T-helper 17 cell (primary cell): Measurements from ENCODE around the gene POLDIP3. TPM values are rescaled to one million over a fixed set of nuclear protein-coding genes. Genes with fewer than 3 reads are reported as not detected.

Experiments
- ATAC-seq: fragments of 150-1000 bp; cut with Tn5 transposase; 2 replicates; pipeline ENCODE4 v1.10.0; 2021; ENCODE audit warnings: mild to moderate bottlenecking, moderate library complexity
- DNase-seq, 3 donors: peaks; one replicate each; pipeline versions ENCODE4 v3.0.0 to v3.0.0-alpha.2; 2020 to 2021
- H3K9me3 ChIP-seq: one replicate; pipeline ENCODE4 v1.7.0; 2013; ENCODE audit warnings: low read length, mild to moderate bottlenecking; ENCODE audit not compliant: control insufficient read depth, poor library complexity, severe bottlenecking
- H3K27ac Mint-ChIP-seq: one replicate; pipeline ENCODE4 v1.8.0; 2022; ENCODE audit warnings: mild to moderate bottlenecking, moderate library complexity, mixed read lengths
- H3K27me3 Mint-ChIP-seq: one replicate; pipeline ENCODE4 v1.8.0; 2022; ENCODE audit warnings: mixed read lengths
- H3K36me3 Mint-ChIP-seq: one replicate; pipeline ENCODE4 v1.8.0; 2022; ENCODE audit warnings: low read depth, mixed read lengths
- H3K4me1 Mint-ChIP-seq: one replicate; pipeline ENCODE4 v1.8.0; 2022; ENCODE audit warnings: mild to moderate bottlenecking, mixed read lengths
- H3K4me3 Mint-ChIP-seq: one replicate; pipeline ENCODE4 v1.8.0; 2022; ENCODE audit warnings: mild to moderate bottlenecking, moderate library complexity, mixed read lengths
- total RNA-seq, 4 donors: library from RNA in 2 of 4; stranded (reverse) in 2 of 4; gene quantifications; one replicate each; pipeline ENCODE4 v1.2.3 and lab custom pipeline; 2022 to 2026

The POLDIP3 gene
- total RNA-seq, 2 donors from 2014 or later = 70.3 to 71.2 TPM

DNA sequence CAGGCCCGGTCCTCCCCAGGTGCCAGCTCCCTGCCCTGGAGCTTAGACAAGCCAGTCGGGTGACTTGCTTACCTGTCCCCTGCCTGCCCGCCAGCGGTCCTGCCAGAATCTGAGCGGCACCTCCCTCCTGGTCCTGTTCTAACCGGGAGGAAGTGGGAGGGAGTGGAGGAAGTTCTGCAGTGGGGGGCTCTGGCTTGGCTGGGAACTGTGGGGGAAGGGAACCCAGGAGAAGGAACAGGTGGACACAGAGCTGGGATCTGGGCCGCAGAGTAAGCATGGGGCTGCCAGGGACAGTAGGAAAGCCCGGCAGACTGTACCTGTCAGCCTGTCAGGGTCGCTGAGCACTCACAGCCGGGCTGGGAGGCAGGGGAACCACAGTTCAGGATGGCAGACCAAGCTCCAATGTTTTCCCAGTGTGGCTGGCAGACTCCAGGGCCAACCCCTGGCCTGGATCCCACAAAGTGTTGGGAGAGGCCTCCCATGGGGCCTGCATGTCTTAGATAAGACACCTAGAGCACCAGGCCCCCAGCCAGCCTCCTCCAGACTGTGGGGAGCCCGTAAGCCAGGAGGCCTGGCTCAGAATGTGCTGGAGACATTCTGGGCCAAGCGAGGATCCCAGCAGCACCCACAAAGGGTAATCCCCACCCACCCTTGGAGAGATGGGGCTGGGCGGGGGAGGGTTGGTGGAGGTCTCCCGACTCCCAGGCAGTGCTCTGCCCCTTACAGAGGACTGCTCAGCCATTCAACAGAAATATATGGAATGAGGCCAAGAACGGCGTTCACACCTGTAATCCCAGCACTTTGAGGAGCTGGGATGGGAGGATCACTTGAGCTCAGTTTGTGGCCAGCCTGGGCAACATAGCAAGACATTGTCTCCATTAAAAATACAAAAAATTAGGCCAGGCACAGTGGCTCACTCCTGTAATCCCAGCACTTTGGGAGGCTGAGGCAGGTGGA, 32.2 kb upstream of the POLDIP3 start:
- Mint-ChIP-seq H3K4me3 (peak overlapping the region; percentile 98), H3K4me1 (peaks cover 21% of the 10 kb centered on the region), H3K27ac (peak overlapping the region; percentile 89), H3K36me3 (peaks cover 2% of the 10 kb centered on the region), H3K27me3 (no peaks in the 10 kb centered on the region)
- ATAC-seq = no peak
- no peaks in the 10 kb centered on the region for H3K9me3 ChIP-seq
- DNase-seq = no peak

DNA sequence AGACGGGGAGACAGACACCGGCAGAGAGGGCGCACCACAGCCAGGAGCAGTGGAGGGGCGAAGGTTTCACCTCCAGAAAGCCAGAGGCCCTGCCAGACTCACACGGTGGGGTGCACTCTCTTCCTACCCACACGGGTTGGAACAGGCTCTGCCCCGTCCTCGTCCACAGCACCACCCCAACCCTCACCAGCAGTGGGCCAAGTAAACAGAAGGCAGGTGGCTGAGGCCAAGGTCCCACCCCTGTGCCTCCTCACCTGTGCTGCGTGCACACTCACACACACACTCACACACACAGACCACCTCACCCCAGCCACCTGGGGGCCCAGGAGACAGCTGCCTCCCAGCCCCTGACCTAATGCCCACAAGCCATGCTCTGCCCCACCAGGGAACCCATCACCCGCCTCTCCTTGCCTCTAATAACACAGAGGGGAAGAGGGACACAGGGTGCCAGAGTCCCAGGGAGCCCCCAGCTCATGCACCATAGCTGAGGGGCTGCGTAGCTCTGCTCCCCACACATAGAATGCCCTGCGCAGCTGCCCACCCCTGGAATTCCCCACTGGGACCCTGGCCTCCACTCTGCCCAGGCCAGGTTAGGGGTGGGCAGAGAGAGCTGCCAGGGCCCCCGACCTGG, 31.4 kb upstream of the POLDIP3 start:
- H3K4me1 Mint-ChIP-seq = peaks cover 23% of the 10 kb centered on the region
- ATAC-seq = no peak
- no peak for DNase-seq
- no peaks in the 10 kb centered on the region for H3K9me3 ChIP-seq
- peak overlapping the region; percentile 43 for H3K27ac Mint-ChIP-seq
- H3K27me3 Mint-ChIP-seq = no peaks in the 10 kb centered on the region
- no peak overlapping the region for H3K4me3 Mint-ChIP-seq
- H3K36me3 Mint-ChIP-seq = peaks cover 2% of the 10 kb centered on the region

DNA sequence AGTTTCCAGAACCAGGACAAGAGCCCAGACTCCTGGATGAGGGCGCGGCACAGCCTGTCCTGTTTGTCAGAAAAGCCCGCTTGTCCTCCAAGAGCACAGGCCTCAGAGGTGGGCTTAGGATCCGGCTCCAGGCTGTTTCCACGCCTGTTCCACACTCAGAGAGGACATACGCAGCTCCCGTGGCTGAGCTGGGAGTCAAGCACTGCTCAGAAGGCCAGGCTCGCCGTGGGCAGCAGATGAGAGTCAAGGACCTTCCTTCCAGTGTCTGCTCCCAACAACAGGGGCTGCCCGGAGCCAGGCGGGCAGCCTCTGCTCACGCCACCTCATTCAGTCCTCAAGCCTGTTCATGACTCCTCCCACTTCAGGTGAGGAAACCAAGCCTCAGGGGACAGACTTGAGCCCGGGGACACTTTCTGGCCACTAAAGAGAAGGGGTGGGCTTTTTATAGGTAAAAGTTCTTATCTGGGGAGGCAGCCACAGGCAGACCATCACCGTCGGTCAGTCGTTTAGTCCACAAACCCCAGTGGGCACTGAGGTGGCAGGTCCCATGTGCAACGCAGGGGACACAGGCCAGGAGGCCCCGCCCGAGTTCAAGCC, 30.8 kb upstream of the POLDIP3 start:
- Mint-ChIP-seq H3K27ac (peak overlapping the region; percentile 43), H3K4me1 (peaks cover 23% of the 10 kb centered on the region), H3K4me3 (no peak overlapping the region), H3K27me3 (no peaks in the 10 kb centered on the region), H3K36me3 (peaks cover 2% of the 10 kb centered on the region)
- no peak for DNase-seq
- no peak for ATAC-seq
- no peaks in the 10 kb centered on the region for H3K9me3 ChIP-seq

DNA sequence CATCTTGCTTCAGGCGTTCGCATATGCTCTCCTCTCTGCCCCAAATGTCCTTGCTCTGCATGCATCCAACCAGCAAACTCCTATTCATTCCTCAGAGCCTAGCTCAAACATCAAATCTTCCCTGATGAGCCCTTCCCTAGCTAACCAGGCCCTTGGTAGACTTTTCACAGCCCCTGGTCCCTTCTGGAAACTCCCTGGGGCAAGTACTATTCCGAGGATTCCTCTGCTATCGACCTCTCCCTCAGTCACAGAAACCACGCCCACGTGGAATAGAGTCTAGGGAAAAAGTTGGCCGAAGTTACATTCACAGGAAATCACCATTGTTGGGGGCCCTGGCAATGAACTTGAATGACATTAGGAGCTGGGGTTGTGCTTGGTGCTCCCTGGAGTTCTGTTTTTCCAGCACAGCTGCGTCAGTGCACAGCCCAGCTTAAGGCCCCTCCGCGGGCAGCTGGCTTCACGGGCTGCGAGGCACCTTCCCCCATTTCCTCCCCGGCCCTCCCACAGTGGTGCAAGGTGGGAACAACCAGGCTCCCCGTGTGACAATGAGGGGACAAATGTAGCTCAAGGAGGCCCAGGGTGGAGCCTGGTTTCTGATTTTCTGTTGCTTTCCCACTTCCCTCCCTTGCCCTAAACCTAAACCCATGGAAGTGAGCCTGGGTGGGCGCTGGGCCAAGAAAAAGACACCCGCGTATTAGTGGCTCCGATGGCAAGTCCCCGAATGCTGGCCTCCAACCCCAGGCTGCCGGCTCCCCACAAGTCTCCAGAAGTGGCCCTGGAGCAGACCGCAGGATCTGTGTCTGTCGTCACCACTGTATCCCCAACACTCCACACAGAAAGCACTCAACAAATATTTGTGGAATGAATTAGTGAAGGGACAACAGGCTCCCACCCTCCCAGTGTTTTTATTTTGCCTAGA, 30.0 kb upstream of the POLDIP3 start:
- Mint-ChIP-seq H3K36me3 (peaks cover 2% of the 10 kb centered on the region), H3K4me3 (no peak overlapping the region), H3K27me3 (no peaks in the 10 kb centered on the region), H3K27ac (peak overlapping the region; percentile 86), H3K4me1 (peaks cover 23% of the 10 kb centered on the region)
- no peak for ATAC-seq
- no peak for DNase-seq
- no peaks in the 10 kb centered on the region for H3K9me3 ChIP-seq

DNA sequence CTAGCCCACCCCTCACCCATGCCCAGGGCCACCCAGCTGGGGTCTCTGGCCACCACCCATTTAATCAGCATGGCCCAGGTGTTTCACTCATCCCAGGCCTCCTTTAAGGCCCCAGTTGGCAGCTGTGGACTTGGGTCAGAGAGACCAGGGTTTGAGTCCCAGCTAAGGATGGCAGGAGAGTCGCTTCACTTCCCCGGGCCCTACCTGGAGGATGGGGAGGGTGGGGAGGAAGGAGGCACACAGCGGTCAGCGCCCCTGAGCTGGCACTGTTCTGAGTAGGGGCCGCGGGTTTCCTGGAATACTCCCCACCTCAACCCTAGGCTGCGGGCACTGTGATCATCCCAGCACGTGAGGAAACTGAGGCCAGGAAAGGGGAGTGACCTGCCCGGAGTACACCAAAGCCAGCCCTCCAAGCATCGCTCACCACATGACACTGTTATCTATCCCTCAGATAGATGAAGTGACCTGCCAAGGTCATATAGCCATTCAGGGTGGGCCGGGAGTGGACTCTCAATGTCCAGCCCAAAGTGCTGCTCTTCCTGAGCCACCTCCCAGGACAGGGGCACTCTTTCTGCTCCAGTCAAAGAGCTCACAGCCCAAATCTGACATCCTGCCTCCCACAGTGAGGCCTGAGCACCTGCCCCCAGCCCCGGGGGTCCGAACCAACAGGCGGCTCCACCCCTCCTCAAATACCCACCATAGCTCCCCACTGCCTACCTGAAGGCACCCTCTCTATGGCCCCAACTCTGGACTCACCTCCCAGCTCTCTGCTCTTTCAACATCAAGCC, 29.1 kb upstream of the POLDIP3 start:
- no peak overlapping the region for H3K4me3 Mint-ChIP-seq
- H3K27me3 Mint-ChIP-seq = no peaks in the 10 kb centered on the region
- ATAC-seq (no peak), DNase-seq (no peak)
- peaks cover 23% of the 10 kb centered on the region for H3K4me1 Mint-ChIP-seq
- no peaks in the 10 kb centered on the region for H3K9me3 ChIP-seq
- H3K36me3 Mint-ChIP-seq = peaks cover 2% of the 10 kb centered on the region
- peak overlapping the region; percentile 86 for H3K27ac Mint-ChIP-seq

DNA sequence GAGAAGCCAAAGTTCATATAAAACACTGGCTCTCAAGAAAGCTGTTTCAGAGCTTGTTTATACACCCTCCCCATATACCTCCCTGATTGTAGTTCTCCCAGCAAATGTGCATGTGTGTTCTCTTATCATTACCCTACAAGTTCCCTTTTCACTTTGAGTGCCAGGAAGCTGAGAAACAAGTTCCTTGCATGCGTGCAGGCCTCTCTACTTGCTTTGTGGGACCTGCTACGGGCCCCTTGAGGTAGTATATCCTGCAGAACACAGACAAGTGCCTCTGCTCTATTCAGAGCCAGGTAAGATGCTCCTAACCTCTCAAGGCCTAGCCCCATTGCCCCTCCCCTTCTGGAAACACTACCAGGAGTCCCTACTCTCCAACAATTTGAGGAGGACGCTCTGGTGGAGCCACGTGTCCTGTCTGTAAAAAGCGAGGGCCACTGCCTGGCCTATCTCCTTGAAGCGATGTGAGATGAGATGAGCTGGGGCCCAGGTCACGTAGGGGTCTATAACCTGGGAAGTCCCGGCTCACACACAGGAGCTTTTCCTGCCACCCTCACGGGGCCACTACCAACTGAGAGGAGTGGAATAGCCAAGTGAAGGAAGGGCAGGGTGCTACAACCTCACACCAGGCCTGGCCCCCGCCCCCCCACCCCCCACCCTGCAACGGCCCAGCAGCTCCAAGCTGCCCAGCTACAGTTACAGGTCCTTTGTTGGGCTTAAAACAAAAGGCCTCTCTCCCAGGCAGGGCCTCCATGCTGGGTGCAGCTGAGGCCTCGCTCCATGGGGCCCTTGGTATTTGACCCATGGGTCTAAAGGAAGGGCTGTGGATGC, 28.3 kb upstream of the POLDIP3 start:
- Mint-ChIP-seq H3K36me3 (no peaks in the 10 kb centered on the region), H3K27ac (no peak overlapping the region), H3K4me1 (peaks cover 21% of the 10 kb centered on the region), H3K4me3 (no peak overlapping the region), H3K27me3 (no peaks in the 10 kb centered on the region)
- ATAC-seq = no peak
- no peaks in the 10 kb centered on the region for H3K9me3 ChIP-seq
- no peak for DNase-seq

DNA sequence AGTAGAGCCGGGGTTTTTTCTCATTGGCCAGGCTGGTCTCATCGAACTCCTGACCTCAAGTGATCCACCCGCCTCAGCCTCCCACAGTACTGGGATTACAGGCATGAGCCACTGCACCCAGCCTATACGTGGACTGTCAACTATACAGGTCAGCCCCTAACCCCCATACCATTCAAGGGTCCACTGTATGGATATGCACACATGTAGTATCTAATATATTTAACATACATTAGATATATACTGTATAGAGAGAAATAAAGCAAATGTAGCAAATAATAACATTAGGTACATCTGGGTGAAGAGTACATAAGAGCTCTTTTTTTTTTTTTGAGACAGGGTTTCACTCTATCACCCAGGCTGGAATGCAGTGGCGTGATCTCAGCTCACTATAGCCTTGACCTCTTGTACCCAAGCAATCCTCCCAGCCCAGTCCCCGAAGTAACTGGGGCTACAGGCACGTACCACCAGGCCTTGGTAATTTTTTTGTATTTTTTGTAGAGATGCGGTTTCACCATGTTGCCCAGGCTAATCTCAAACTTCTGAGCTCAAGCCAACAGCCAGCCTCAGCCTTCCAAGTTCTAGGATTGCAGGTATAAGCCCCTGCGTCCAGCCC, 27.2 kb upstream of the POLDIP3 start:
- DNase-seq (no peak), ATAC-seq (no peak)
- Mint-ChIP-seq H3K27me3 (no peaks in the 10 kb centered on the region), H3K36me3 (no peaks in the 10 kb centered on the region), H3K27ac (no peak overlapping the region), H3K4me1 (peaks cover 14% of the 10 kb centered on the region), H3K4me3 (no peak overlapping the region)
- no peaks in the 10 kb centered on the region for H3K9me3 ChIP-seq

DNA sequence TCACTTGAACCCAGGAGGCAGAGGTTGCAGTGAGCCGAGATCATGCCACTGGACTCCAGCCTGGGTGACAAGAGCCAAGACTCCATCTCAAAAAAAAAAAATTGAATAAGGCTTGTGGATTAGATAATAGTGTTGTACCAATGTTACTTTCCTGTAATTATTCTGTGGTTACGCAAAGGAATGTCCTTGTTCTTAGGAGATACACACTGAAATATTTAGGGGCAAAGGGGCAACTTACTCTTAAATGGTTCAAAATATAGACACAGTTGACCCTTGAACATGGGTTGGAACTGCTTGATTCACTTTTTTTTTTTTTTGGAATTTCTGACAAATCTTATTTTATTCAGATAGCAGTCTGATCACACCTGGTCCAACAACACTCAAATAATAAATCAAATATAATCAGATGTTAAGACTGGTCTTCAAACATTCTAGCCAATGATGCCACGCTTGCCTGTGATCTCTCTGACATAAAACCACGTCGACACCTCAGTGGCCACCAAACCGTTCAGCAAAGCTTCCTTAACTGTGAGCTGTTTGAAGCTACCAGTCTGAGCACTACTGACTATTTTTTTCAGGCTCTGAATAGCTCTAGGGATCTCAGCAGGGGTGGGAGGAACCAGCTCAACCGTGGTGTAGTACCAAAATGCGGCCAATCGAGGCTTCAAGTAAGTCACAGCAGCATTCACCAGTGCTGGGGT, 25.0 kb upstream of the POLDIP3 start:
- peaks cover 8% of the 10 kb centered on the region for H3K4me1 Mint-ChIP-seq
- no peaks in the 10 kb centered on the region for H3K27me3 Mint-ChIP-seq
- no peak for DNase-seq
- H3K36me3 Mint-ChIP-seq = no peaks in the 10 kb centered on the region
- H3K4me3 Mint-ChIP-seq = no peak overlapping the region
- no peak overlapping the region for H3K27ac Mint-ChIP-seq
- no peaks in the 10 kb centered on the region for H3K9me3 ChIP-seq
- ATAC-seq = no peak

DNA sequence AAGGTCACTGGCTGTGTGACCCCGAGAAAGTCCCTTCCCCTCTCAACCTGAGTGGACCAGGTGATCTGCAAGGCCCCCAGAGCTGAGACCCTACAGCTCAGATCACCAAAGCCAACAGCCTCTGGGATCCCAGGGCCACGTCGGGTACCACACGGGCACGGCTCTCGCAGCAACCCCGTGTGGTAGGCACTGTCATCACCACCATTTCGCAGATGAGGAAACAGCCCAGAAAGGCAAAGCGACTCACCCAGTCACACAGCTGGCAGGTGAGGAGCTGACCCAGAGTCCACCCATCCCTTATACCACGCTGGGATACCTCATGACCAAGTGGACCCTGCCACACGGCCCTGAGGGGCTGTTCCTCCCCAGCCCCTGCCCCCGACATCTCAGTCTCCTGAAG, 22.9 kb upstream of the POLDIP3 start:
- Mint-ChIP-seq H3K4me1 (peaks cover 2% of the 10 kb centered on the region), H3K27ac (no peak overlapping the region), H3K4me3 (no peak overlapping the region), H3K27me3 (no peaks in the 10 kb centered on the region), H3K36me3 (no peaks in the 10 kb centered on the region)
- no peak for ATAC-seq
- no peaks in the 10 kb centered on the region for H3K9me3 ChIP-seq
- no peak for DNase-seq

DNA sequence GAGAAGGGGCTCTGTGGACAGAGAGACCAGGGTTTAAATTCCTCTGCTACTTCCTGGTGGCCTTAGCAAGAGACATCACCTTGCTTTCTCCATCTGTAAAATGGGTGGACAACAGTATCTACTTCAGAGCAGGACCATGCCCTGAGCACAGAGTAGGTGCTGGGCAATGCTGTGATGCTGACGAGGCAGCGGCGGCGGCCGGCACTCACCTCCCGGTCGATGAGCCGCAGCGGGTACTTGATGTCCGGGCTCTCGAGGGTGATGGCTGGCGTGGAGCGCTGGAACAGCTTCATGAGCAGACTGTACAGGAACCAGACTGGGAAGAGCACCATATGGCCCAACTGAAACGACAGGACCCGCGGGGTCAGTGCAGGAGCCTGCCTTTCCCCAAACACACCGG, 21.8 kb upstream of the POLDIP3 start:
- no peaks in the 10 kb centered on the region for H3K27me3 Mint-ChIP-seq
- H3K27ac Mint-ChIP-seq = no peak overlapping the region
- peaks cover 1% of the 10 kb centered on the region for H3K4me1 Mint-ChIP-seq
- no peaks in the 10 kb centered on the region for H3K36me3 Mint-ChIP-seq
- H3K9me3 ChIP-seq = no peaks in the 10 kb centered on the region
- H3K4me3 Mint-ChIP-seq = no peak overlapping the region
- no peak for ATAC-seq
- DNase-seq = no peak

DNA sequence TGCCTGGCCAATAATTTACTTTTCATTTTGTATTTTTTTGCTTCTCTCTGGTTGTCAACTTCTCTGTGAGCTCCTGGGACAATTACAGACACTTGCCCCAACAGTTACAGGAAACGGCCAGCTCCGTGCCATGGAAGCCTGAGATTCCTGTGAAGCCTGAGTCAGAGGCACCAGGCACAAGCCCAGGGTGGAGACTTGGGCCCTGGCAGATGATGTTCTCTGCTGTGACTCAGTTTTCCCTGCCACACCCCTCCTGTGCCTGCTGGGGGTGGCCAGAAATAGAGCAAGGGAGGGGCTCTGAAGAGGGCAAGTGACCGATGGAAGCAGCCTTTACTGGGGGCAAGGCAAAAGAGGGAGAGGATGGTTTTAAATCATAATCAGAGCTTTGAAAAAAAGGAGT, 20.8 kb upstream of the POLDIP3 start:
- DNase-seq = no peak
- no peaks in the 10 kb centered on the region for H3K9me3 ChIP-seq
- Mint-ChIP-seq H3K4me1 (no peaks in the 10 kb centered on the region), H3K27ac (no peak overlapping the region), H3K4me3 (no peak overlapping the region), H3K36me3 (no peaks in the 10 kb centered on the region), H3K27me3 (no peaks in the 10 kb centered on the region)
- no peak for ATAC-seq
